Fibroblast of lung (primary cell): ENCODE data around the gene CLPTM1L. TPM values are rescaled to one million over a fixed set of nuclear protein-coding genes. Genes with fewer than 3 reads are reported as not detected.

Experiments
- DNase-seq, 2 donors: peaks; one replicate each; pipeline versions ENCODE4 v3.0.0 to v3.0.0-alpha.2; 2010; ENCODE audit warnings: low read depth in 2 of 2
- H2AFZ ChIP-seq: 2 replicates; pipeline ENCODE4 v1.5.1; 2012; ENCODE audit warnings: low read length, control low read depth, inconsistent platforms
- H3K27ac ChIP-seq: 2 replicates; pipeline ENCODE4 v1.5.1; 2011; ENCODE audit warnings: low read length, control low read depth; ENCODE audit not compliant: insufficient read depth
- H3K27me3 ChIP-seq: 2 replicates; pipeline ENCODE4 v1.5.1; 2011; ENCODE audit warnings: mild to moderate bottlenecking, low read length; ENCODE audit not compliant: control insufficient read depth, insufficient read depth
- H3K36me3 ChIP-seq: 2 replicates; pipeline ENCODE4 v1.5.1; 2011; ENCODE audit warnings: low read length; ENCODE audit not compliant: control insufficient read depth, insufficient read depth
- H3K4me1 ChIP-seq: 2 replicates; pipeline ENCODE4 v1.5.1; 2011; ENCODE audit warnings: low read length; ENCODE audit not compliant: control insufficient read depth, insufficient read depth; ENCODE audit errors: extremely low read depth
- H3K4me2 ChIP-seq: 2 replicates; pipeline ENCODE4 v1.5.1; 2011; ENCODE audit warnings: low read length, control low read depth; ENCODE audit not compliant: insufficient read depth; ENCODE audit errors: extremely low read depth
- H3K4me3 ChIP-seq, 4 experiments: fragments of 200-600 bp in 1 of 4; sonication (generic) in 1 of 4; replicated peaks in 1 of 4; 2 replicates each; pipeline ENCODE4 v1.5.1; 2011 to 2016; ENCODE audit warnings: low read length in 4 of 4, low read depth in 3 of 4, mild to moderate bottlenecking in 3 of 4, control low read depth in 2 of 4, inconsistent platforms in 1 of 4, mixed read lengths in 1 of 4; ENCODE audit not compliant: insufficient read depth in 1 of 4; ENCODE audit errors: control extremely low read depth in 1 of 4
- H3K79me2 ChIP-seq: 2 replicates; pipeline ENCODE4 v1.5.1; 2012; ENCODE audit warnings: mild to moderate bottlenecking, low read length, inconsistent platforms; ENCODE audit not compliant: control insufficient read depth, insufficient read depth
- H3K9ac ChIP-seq: 2 replicates; pipeline ENCODE4 v1.5.1; 2011; ENCODE audit warnings: mild to moderate bottlenecking, low read length, control low read depth; ENCODE audit not compliant: insufficient read depth
- H3K9me3 ChIP-seq: 2 replicates; pipeline ENCODE4 v1.5.1; 2012; ENCODE audit warnings: low read depth, low read length; ENCODE audit not compliant: control insufficient read depth, insufficient read depth
- H4K20me1 ChIP-seq: 2 replicates; pipeline ENCODE4 v1.5.1; 2011; ENCODE audit warnings: low read length; ENCODE audit not compliant: control insufficient read depth, insufficient read depth; ENCODE audit errors: extremely low read depth
- EZH2 ChIP-seq: IDR thresholded peaks from 2 replicates; pipeline ENCODE4 v1.5.1; 2012; ENCODE audit warnings: low read length, control low read depth, mild to moderate bottlenecking; ENCODE audit errors: missing control alignments
- polyA minus RNA-seq: library from RNA; depleted of rRNA, polyadenylated mRNA; stranded (reverse); fragments of >200 nt; gene quantifications from 2 replicates; pipeline ENCODE4 v1.2.3, GENCODE V29; 2011; ENCODE audit warnings: low replicate concordance
- polyA plus RNA-seq, 2 donors: library from polyadenylated mRNA; depleted of rRNA in 1 of 2; stranded (reverse) in 1 of 2; unstranded in 1 of 2; fragments of >200 nt; gene quantifications; 2 replicates each; pipeline ENCODE4 v1.2.1, GENCODE V29; 2011 to 2012; ENCODE audit warnings: missing spikeins in 1 of 2
- total RNA-seq: library from RNA; depleted of rRNA; stranded (reverse); fragments of >200 nt; gene quantifications from 2 replicates; pipeline ENCODE4 v1.2.1, GENCODE V29; 2014
- TF ChIP-seq, protein P1 (sequence below), 2 donors: IDR thresholded peaks in 1 of 2; conservative IDR thresholded peaks in 1 of 2; 1 replicate in 1 of 2; 2 replicates in 1 of 2; pipeline ENCODE4 v1.5.1; 2011 to 2012; ENCODE audit warnings: low read length in 2 of 2, control low read depth in 1 of 2, inconsistent platforms in 1 of 2, low read depth in 1 of 2, mild to moderate bottlenecking in 1 of 2

Gene CLPTM1L, protein sequence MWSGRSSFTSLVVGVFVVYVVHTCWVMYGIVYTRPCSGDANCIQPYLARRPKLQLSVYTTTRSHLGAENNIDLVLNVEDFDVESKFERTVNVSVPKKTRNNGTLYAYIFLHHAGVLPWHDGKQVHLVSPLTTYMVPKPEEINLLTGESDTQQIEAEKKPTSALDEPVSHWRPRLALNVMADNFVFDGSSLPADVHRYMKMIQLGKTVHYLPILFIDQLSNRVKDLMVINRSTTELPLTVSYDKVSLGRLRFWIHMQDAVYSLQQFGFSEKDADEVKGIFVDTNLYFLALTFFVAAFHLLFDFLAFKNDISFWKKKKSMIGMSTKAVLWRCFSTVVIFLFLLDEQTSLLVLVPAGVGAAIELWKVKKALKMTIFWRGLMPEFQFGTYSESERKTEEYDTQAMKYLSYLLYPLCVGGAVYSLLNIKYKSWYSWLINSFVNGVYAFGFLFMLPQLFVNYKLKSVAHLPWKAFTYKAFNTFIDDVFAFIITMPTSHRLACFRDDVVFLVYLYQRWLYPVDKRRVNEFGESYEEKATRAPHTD
- total RNA-seq (189 and 215 TPM in 2 replicates), polyA plus RNA-seq (89.3 and 99.2 TPM in 2 replicates), polyA minus RNA-seq (122 and 295 TPM in 2 replicates)
- 57.3 and 69.6 TPM in 2 replicates for polyA plus RNA-seq (2012)

DNA sequence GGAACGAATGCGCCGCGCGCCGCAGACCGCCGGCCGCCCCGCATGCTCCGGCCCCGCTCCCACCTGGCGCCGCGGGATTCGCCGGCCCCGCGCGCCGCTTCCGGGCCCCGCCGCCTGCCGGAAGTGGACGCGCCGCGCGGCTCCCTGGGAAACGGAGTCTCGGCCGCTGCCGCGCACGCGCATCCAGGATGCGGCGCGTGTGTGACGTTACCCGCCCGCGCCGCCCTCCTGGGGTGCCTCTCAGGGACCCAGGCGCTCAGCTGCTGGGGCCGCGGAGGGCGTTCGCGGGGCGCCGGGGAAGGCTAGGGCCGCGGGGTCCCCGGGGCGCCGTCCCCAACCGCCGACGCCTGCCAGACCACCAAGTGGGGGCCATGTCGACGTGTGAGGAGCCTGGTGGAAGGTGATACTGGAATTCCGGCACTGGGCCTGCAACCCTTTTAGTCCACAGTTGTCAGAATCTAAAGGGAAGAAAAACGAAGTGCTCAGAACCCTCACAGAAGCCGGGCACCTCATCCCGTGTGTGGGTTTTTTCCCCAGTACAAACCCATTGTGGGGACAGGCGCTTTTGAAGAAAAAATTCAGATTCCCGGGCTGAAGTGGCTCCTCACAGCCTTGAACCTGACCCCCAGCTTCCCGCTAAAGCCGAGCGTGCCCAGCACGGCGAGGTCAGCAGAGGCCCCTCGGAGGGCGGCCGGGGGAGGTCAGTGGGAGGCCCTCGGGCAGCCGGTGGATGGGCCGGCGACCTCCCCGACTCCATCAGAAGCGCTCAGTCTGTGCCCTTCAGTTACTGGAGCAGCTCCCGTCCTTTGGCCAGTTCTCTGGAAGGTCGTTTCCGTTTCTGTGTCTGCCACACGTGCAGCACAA, at the start of gene CLPTM1L:
CLPTM1L (minus strand) TSS at position 125 of the 864 bp plus-strand sequence. CDS start 258 bp downstream, outside the sequence.
- Histone ChIP-seq H3K27ac (peak within 1 kb of the TSS; percentile 94), H3K36me3 (peaks cover 14% of the 10 kb centered on the region), H3K9me3 (no peaks in the 10 kb centered on the region), H2AFZ (peak within 1 kb of the TSS; percentile 65), H3K9ac (peak within 1 kb of the TSS; percentile 95), H3K27me3 (no peaks in the 10 kb centered on the region), H3K4me2 (peak within 1 kb of the TSS; percentile 95), H4K20me1 (no peaks in the 10 kb centered on the region), H3K4me1 (peaks cover 3% of the 10 kb centered on the region), H3K4me3 (peak within 1 kb of the TSS; percentile 79 to 94 (median 87)), H3K79me2 (peaks cover 10% of the 10 kb centered on the region)
- TF ChIP-seq, protein P1, sequence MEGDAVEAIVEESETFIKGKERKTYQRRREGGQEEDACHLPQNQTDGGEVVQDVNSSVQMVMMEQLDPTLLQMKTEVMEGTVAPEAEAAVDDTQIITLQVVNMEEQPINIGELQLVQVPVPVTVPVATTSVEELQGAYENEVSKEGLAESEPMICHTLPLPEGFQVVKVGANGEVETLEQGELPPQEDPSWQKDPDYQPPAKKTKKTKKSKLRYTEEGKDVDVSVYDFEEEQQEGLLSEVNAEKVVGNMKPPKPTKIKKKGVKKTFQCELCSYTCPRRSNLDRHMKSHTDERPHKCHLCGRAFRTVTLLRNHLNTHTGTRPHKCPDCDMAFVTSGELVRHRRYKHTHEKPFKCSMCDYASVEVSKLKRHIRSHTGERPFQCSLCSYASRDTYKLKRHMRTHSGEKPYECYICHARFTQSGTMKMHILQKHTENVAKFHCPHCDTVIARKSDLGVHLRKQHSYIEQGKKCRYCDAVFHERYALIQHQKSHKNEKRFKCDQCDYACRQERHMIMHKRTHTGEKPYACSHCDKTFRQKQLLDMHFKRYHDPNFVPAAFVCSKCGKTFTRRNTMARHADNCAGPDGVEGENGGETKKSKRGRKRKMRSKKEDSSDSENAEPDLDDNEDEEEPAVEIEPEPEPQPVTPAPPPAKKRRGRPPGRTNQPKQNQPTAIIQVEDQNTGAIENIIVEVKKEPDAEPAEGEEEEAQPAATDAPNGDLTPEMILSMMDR (conservative IDR thresholded peaks at IDR 0.05 in 1 of 2, IDR thresholded peaks at IDR 0.05 in 1 of 2; ENCODE audit: low read depth in 1 of 2, low read length in 2 of 2), result no peak
- TF ChIP-seq EZH2, result no peak
- peak; percentile 80 to 81 for DNase-seq

DNA sequence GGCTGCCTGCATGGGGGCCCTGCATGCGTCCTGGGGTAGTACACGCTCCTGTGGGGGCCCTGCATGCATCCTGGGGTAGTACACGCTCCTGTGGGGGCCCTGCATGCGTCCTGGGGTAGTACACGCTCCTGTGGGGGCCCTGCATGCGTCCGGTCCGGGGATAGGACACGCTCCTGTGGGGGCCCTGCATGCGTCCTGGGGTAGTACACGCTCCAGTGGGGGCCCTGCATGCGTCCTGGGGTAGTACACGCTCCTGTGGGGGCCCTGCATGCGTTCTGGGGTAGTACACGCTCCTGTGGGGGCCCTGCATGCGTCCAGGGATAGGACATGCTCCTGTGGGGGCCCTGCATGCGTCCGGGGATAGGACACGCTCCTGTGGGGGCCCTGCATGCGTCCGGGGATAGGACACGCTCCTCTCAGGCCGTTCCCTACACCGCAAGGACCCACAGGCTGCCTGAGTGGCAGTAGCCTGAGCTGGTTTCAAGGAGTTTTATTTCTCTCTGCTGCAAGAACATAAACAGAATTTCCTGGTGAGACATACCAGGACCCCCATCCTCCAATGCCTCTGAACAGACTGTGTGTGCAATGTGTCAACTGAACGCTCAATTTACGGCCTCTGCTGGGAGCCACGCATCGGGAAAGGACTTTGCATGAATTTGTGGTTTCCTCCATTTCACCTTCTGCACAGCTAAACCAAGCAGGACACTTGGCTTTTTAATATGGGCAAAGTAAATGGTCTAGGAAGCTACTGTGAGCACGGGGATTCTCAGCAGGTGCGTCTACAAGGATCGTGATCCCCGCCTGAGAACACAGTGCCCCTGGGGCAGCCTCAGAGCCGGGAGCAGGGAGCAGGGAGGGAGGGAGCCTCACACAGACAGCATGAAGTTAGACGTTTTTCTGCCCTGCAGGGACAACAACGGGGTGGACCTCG, 48.9 kb upstream of the CLPTM1L start:
- Histone ChIP-seq H3K4me3 (no peak overlapping the region), H3K9ac (no peak overlapping the region), H3K4me1 (no peaks in the 10 kb centered on the region), H3K9me3 (no peaks in the 10 kb centered on the region), H3K4me2 (no peak overlapping the region), H3K36me3 (no peaks in the 10 kb centered on the region), H3K79me2 (no peaks in the 10 kb centered on the region), H4K20me1 (no peaks in the 10 kb centered on the region), H2AFZ (no peak overlapping the region), H3K27ac (no peak overlapping the region), H3K27me3 (no peaks in the 10 kb centered on the region)
- TF ChIP-seq, protein P1 (conservative IDR thresholded peaks at IDR 0.05 in 1 of 2, IDR thresholded peaks at IDR 0.05 in 1 of 2; ENCODE audit: low read depth in 1 of 2, low read length in 2 of 2), result no peak
- TF ChIP-seq EZH2, result no peak
- no peak for DNase-seq
